ENCODE measurements around the gene CAMTA1.
A peak's percentile ranks its signal among the peaks of the same experiment; 100 is the strongest.

The CAMTA1 gene

GRCh38 chr1:7632176-7632575, 846.9 kb downstream of the CAMTA1 start:
- no peak for DNase-seq (ENCODE audit: low read depth in 2 of 2)

DNA sequence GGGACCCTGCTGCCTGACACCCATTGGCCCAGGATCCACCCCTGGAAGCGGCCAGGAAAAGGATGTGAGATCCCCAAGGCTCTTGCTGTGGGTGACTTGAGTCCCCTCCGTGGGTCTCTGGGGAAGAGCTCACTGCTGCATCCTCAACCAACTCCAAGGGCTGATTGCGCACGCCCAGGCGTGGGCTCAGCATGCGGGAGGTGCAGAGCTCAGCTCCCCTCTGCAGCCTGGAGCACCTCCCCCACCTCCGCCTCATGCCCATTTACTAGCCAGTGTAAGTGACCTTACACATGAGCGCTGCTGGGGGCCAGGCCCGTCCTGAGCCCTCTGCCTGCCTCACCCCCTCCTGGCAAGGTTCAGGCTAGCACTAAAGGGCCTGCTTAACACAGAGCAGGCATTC, 847.4 kb downstream of the CAMTA1 start:
- no peak for DNase-seq (ENCODE audit: low read depth in 2 of 2)

GRCh38 chr1:7633506-7634245, 848.4 kb downstream of the CAMTA1 start:
- DNase-seq (ENCODE audit: low read depth in 2 of 2) = no peak

DNA sequence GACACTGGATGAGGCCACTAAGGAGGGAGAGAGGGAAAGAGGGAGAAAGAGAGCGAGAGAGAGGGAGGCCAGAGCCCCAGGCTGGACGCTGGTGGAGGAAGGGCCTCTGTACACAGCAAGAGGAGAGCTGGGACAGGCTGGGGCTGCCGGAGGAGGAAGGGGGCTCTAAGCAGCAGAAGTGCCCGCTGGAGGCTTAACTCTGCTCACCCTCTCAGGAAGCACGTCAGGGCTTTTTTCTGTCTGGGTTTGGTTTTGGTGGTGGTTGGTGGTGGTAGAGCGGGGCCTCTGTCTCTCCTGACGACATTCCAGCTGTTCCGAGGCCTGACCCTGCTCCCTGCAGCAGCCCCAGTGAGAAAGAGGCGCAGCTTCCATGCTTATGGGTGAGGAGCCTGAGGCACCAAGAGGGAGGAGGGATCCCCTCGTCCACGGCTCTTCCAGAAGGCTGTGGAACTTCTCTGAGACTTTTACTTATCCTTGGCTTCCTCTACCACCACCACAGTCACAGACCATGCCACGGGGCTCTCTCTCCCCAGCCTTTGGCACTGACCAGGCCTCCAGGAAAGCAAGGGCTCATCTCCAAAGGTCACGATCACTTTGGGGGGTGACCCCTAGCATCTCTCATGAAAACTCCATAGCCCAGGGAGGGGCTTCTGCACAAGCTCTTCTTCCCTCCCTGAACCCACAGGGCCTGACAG, 849.4 kb downstream of the CAMTA1 start:
- no peak for DNase-seq (ENCODE audit: low read depth in 2 of 2)

DNA sequence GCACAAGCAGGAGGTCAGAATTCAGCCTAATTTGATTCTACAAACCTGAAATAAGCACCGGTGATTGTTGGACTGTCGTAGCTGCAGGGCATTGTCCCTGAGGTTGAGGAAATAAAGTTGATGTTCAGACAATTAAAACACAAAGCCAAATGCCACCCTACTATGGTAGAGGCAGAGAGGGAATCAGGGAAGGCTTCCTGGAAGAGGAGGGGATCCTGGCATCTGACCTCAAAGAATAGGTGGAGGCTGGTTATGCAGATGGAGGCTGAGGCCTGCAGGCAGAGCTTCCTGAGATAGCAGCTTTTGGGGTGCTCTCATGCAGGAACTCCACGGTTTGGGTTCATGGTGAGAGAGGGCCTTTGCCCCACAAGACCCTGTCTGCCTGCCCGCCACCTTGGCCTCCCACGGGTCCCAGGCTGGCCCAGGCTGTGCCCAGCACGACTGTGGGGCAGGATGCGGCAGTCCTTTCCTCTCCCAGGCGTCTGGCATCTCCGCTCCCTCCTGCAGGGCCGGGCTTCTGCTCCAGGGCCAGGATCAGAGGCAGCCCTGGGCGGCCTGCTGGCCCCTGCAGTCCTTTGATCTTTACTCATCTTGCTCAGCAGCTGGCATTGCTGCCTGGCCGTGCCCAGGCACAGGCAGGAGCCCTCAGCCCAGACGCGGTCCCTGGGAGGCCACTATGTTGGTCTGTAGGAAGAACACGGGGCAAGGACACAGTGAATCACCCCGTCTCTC, 851.7 kb downstream of the CAMTA1 start:
- no peak for DNase-seq (ENCODE audit: low read depth in 2 of 2)

DNA sequence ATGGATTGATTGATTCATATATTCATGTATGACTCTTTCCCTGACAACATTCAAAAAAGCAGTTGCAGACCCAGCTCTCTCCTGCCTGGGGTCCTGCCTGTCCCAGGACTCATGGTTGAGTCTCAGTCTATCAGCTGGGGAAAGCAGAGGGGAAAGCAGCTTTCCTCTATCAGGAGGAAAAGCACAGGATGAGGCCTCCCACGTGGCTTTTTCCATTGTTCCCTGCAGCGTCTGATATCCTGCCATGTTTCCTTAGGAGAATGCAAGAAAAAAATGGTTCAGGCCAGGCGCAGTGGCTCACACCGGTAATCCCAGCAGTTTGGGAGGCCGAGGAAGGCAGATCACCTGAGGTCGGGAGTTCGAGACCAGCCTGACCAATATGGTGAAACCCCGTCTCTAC, 852.8 kb downstream of the CAMTA1 start:
- DNase-seq (ENCODE audit: low read depth in 2 of 2) = no peak

- no peak for DNase-seq (ENCODE audit: low read depth in 2 of 2)
These were observed 854.3 kb downstream of the CAMTA1 start for GRCh38 chr1:7639435-7640131.

GRCh38 chr1:7640350-7640749, 855.1 kb downstream of the CAMTA1 start:
- no peak for DNase-seq (ENCODE audit: low read depth in 2 of 2)

GRCh38 chr1:7640920-7641585, 855.8 kb downstream of the CAMTA1 start:
- DNase-seq (ENCODE audit: low read depth in 2 of 2) = no peak

DNA sequence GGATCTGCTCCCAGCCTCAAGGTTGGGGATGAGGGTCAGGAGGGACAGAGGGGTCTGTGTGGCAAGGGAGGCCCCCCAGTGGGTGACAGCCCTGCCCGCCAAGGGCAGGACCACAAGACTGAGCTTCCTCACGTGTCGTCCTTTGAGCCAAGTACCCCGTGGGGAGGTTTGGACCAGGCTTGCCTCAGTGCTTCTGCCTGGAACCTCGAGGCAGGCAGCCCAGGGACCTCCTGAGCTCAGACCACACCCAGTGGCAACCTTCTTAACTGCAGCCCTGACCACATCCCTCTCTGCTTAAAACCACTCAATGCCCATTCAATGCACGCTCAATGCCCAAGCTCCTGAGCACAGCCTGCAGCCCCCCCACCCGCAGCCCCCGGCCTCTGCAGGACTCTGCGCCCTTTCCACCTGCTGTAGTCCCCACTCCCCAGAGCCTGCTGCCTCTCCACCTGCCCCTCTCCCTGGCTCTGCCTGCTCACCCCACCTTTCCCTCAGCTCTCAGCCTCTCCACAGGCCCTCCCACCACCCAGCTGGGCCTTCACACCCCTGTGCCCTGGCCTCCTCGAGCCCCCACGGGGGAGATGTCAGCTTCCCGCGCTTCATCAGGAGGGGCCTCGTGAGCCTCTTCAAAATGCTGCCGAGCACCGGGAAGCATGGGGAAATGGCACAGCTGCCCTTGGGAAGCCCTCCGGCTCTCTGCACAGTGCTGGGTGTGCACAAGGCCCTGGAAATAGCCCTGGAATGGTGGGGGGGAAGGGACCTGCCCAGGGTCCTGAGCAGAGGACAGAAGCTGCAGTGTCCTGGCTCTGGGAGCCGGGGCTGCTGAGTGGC, 856.5 kb downstream of the CAMTA1 start:
- DNase-seq (ENCODE audit: low read depth in 2 of 2) = no peak

DNA sequence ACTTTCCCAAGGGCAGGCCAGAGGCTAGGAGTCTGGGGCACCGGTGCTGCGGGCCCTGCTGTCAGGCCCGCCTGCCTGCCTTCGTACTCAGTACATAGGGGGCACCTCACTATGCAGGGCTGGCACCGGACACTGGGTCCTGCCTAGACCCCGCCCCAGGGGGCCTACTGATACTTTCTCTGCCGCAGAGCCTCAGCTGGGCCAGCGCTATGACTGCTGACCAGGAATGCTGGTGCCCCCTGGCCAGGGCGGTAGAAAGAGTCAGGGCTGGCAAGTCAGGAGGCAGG, 857.1 kb downstream of the CAMTA1 start:
- DNase-seq (ENCODE audit: low read depth in 2 of 2) = no peak

GRCh38 chr1:7642781-7643529, 857.7 kb downstream of the CAMTA1 start:
- DNase-seq (ENCODE audit: low read depth in 2 of 2) = no peak

DNA sequence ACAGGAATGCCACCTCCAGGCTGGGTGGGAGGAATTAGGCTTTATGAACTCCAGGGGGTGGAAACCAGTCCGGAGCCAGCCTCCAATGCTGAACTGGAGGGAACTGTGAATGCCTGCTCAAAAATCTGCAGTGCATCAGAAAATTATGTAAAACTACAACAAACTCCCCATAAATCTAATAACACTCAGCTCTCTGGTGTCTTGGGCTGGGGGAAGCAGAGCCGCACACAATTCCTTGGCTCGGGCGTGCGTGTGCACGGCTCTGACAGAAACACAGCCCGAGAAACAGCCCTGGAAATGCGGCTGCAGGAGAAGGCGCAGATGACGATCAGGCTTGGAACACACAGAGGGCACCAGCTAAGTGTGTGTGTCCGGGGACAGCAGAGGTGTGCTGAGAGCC, 858.3 kb downstream of the CAMTA1 start:
- DNase-seq (ENCODE audit: low read depth in 2 of 2) = no peak

GRCh38 chr1:7644086-7644485, 858.8 kb downstream of the CAMTA1 start:
- no peak for DNase-seq (ENCODE audit: low read depth in 2 of 2)

- DNase-seq (ENCODE audit: low read depth in 2 of 2) = no peak
These were observed 859.9 kb downstream of the CAMTA1 start for GRCh38 chr1:7644961-7645750.

GRCh38 chr1:7645751-7646048, 860.4 kb downstream of the CAMTA1 start:
- DNase-seq (ENCODE audit: low read depth in 2 of 2) = no peak

GRCh38 chr1:7646164-7646563, 860.9 kb downstream of the CAMTA1 start:
- DNase-seq (ENCODE audit: low read depth in 2 of 2) = no peak

DNA sequence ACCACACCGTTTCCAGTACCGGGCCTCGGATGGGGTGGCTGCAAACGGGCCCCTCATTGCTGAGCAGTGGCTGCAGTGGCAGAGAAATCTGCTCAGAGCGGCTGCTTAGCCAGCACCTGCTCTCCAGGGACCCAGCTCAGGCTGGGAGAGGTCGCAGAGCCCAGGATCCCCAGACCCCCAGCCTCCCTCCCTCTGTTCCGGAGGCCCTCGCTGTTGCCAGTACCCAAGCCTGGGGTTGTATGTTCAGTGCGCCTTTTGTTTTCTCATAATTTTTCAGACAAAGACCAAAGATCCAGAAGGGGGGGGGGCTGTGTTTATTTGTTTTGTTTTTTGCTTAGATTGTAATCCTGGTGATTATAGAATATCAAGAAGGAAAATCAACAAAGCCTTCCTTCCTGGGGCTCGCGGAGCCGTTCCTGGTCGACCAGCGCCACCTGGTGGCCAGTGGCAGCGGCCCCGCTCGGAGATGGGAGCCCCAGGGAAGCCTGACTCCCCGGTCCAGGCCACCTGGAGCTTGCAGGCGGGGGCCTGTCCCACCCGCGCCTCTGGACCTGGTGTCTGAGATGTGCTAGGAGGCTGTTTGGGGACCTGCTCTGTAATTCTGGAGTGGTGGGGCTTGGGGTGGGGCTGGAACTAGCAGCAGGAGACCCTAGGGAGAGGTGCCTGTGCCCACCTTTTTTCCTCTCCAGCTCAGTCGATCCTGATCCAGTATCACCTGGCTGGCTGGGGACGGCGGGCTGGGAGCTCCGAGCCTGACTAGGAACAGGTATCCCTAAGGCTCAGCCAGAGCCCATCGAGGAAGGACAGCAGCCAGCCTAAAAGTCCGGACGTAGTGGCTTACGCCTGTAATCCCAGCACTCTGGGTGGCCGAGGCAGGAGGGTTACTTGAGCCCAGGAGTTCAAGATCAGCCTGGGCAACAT, 862.0 kb downstream of the CAMTA1 start:
- DNase-seq (ENCODE audit: low read depth in 2 of 2) = peak; percentile 24 to 31
